Loucy (cell line): Measurements from ENCODE around the gene PSORS1C1.

Experiments
- H2AFZ ChIP-seq: fragments of 200-600 bp; sonication (generic); 2 replicates; pipeline ENCODE4 v1.6.0; 2016; ENCODE audit warnings: antibody characterized with exemption, mild to moderate bottlenecking, low read length, moderate library complexity
- H3F3A ChIP-seq: fragments of 200-600 bp; 2 replicates; pipeline ENCODE4 v1.6.0; 2016; ENCODE audit warnings: antibody characterized with exemption, low read depth, mild to moderate bottlenecking
- H3K27me3 ChIP-seq: fragments of 200-600 bp; sonication (generic); 2 replicates; pipeline ENCODE4 v1.6.1; 2014; ENCODE audit warnings: low read length, mild to moderate bottlenecking; ENCODE audit not compliant: insufficient read depth, poor library complexity, severe bottlenecking
- H3K36me3 ChIP-seq: fragments of 200-600 bp; sonication (generic); 2 replicates; pipeline ENCODE4 v1.6.1; 2016; ENCODE audit warnings: low read length; ENCODE audit not compliant: insufficient read depth
- H3K4me1 ChIP-seq: fragments of 200-600 bp; sonication (generic); 2 replicates; pipeline ENCODE4 v1.5.1; 2014; ENCODE audit warnings: low read length, mild to moderate bottlenecking; ENCODE audit not compliant: insufficient read depth, poor library complexity, severe bottlenecking
- H3K4me2 ChIP-seq: fragments of 200-600 bp; sonication (generic); 2 replicates; pipeline ENCODE4 v1.6.0; 2014; ENCODE audit warnings: antibody characterized with exemption, low read length, low read depth, mild to moderate bottlenecking; ENCODE audit not compliant: poor library complexity, severe bottlenecking
- H3K4me3 ChIP-seq: fragments of 200-600 bp; sonication (generic); 2 replicates; pipeline ENCODE4 v1.5.1; 2014; ENCODE audit warnings: low read length, mild to moderate bottlenecking, mixed read lengths; ENCODE audit not compliant: poor library complexity, severe bottlenecking
- H3K79me2 ChIP-seq: fragments of 200-600 bp; sonication (generic); 2 replicates; pipeline ENCODE4 v1.6.1; 2014; ENCODE audit warnings: low read length; ENCODE audit not compliant: insufficient read depth
- H3K9ac ChIP-seq: fragments of 200-600 bp; sonication (generic); 2 replicates; pipeline ENCODE4 v1.6.0; 2014; ENCODE audit warnings: mild to moderate bottlenecking, low read depth, low read length, moderate library complexity; ENCODE audit not compliant: poor library complexity, severe bottlenecking
- H3K9me2 ChIP-seq: fragments of 200-600 bp; sonication (generic); replicated peaks from 2 replicates; pipeline ENCODE4 v1.6.1; 2016; ENCODE audit warnings: low read depth, low read length, mixed read lengths
- H3K9me3 ChIP-seq: fragments of 200-600 bp; sonication (generic); 2 replicates; pipeline ENCODE4 v1.6.1; 2014; ENCODE audit warnings: mild to moderate bottlenecking, antibody characterized with exemption, low read length, low read depth; ENCODE audit not compliant: insufficient read depth
- H4K20me1 ChIP-seq: fragments of 200-600 bp; sonication (generic); 2 replicates; pipeline ENCODE4 v1.6.0; 2014; ENCODE audit warnings: antibody characterized with exemption, low read length, mild to moderate bottlenecking; ENCODE audit not compliant: insufficient read depth, poor library complexity, severe bottlenecking
- EZH2phosphoT487 ChIP-seq: fragments of 200-600 bp; IDR thresholded peaks from 2 replicates; pipeline ENCODE4 v1.6.1; 2018; ENCODE audit warnings: antibody characterized with exemption, mild to moderate bottlenecking, moderate library complexity, borderline replicate concordance
- TF ChIP-seq, protein P1 (sequence below): fragments of 200-600 bp; sonication (generic); conservative IDR thresholded peaks from 2 replicates; pipeline ENCODE4 v1.5.1; 2014; ENCODE audit warnings: mild to moderate bottlenecking, antibody characterized with exemption, low read length

The PSORS1C1 gene

DNA sequence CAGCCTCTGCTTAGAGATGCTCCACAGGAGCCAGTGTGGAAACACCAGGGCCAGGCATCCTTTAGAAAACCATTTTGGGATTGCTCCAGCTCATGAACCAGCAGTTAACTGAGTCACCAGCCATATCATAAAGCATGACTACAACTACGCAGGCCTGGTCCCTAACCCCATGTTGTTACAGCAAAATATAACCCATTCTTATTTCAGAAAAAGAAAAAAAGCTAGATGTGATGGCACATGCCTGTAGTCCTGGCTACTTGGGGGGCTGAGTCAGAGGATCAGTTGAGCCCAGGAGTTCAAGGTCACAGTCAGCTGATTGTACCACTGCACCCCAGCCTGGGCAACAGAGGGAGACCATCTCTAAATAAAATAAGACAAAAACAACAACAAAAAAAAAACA, 39.1 kb upstream of the PSORS1C1 start:
- no peaks in the 10 kb centered on the region for H4K20me1 ChIP-seq
- H3K4me2 ChIP-seq = no peak overlapping the region
- H3K36me3 ChIP-seq = no peaks in the 10 kb centered on the region
- no peaks in the 10 kb centered on the region for H3K9me3 ChIP-seq
- H3K4me3 ChIP-seq = no peak overlapping the region
- no peak for TF ChIP-seq EZH2phosphoT487
- H2AFZ ChIP-seq = no peak overlapping the region
- H3K79me2 ChIP-seq = no peaks in the 10 kb centered on the region
- H3K9ac ChIP-seq = no peak overlapping the region
- H3K27me3 ChIP-seq = no peaks in the 10 kb centered on the region
- peaks cover 4% of the 10 kb centered on the region for H3K4me1 ChIP-seq
- H3F3A ChIP-seq = no peaks in the 10 kb centered on the region
- no peaks in the 10 kb centered on the region for H3K9me2 ChIP-seq

- Histone ChIP-seq H3K4me2 (no peak overlapping the region), H2AFZ (no peak overlapping the region), H3K79me2 (no peaks in the 10 kb centered on the region), H3K36me3 (no peaks in the 10 kb centered on the region), H3K9me2 (no peaks in the 10 kb centered on the region), H3K27me3 (no peaks in the 10 kb centered on the region), H3K4me1 (peaks cover 4% of the 10 kb centered on the region), H4K20me1 (no peaks in the 10 kb centered on the region), H3K9me3 (no peaks in the 10 kb centered on the region), H3F3A (no peaks in the 10 kb centered on the region), H3K9ac (no peak overlapping the region), H3K4me3 (no peak overlapping the region)
- TF ChIP-seq EZH2phosphoT487 = no peak
Observed at GRCh38 chr6:31076611-31077010, 38.0 kb upstream of the PSORS1C1 start.

DNA sequence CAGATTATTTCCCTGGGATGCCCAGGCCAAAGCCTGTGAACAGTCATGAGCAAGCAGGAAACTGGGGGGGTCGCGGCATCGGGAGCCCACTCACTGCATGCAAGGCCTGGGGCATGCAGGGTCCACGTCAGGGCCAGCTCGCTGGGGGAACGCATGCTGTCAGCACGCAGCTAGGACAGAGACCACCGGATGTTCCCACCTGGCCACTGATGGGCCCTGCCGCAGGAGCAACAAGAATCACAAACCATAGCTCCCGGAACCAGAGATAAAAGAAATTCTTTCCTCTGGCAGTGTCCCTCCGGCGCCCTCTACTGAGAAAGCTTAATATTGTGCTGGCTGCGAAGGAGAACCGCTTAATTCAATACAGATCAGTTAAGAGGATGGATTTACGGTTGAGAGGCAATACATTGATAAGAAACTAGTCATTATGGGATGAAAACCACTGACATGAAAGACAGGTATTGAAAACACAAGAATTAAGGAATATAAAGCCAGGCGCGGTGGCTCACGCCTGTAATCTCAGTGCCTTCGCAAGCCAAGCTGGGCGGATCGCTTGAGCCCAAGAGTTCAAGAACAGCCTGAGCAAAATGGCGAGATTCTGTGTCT, 34.8 kb upstream of the PSORS1C1 start:
- Histone ChIP-seq H3K36me3 (no peaks in the 10 kb centered on the region), H3K27me3 (no peaks in the 10 kb centered on the region), H3K4me3 (peak overlapping the region; percentile 62), H3F3A (no peaks in the 10 kb centered on the region), H2AFZ (peak overlapping the region; percentile 95), H3K9me3 (no peaks in the 10 kb centered on the region), H3K9me2 (no peaks in the 10 kb centered on the region), H3K4me1 (peaks cover 4% of the 10 kb centered on the region), H3K79me2 (no peaks in the 10 kb centered on the region), H4K20me1 (no peaks in the 10 kb centered on the region), H3K9ac (peak overlapping the region; percentile 51), H3K4me2 (peak overlapping the region; percentile 66)
- TF ChIP-seq EZH2phosphoT487 = no peak
- TF ChIP-seq, protein P1, sequence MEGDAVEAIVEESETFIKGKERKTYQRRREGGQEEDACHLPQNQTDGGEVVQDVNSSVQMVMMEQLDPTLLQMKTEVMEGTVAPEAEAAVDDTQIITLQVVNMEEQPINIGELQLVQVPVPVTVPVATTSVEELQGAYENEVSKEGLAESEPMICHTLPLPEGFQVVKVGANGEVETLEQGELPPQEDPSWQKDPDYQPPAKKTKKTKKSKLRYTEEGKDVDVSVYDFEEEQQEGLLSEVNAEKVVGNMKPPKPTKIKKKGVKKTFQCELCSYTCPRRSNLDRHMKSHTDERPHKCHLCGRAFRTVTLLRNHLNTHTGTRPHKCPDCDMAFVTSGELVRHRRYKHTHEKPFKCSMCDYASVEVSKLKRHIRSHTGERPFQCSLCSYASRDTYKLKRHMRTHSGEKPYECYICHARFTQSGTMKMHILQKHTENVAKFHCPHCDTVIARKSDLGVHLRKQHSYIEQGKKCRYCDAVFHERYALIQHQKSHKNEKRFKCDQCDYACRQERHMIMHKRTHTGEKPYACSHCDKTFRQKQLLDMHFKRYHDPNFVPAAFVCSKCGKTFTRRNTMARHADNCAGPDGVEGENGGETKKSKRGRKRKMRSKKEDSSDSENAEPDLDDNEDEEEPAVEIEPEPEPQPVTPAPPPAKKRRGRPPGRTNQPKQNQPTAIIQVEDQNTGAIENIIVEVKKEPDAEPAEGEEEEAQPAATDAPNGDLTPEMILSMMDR = peak; percentile 89

- Histone ChIP-seq H2AFZ (no peak overlapping the region), H3K9me2 (no peaks in the 10 kb centered on the region), H4K20me1 (no peaks in the 10 kb centered on the region), H3K4me1 (peaks cover 9% of the 10 kb centered on the region), H3K9me3 (no peaks in the 10 kb centered on the region), H3K4me3 (no peak overlapping the region), H3K9ac (no peak overlapping the region), H3K79me2 (no peaks in the 10 kb centered on the region), H3K27me3 (no peaks in the 10 kb centered on the region), H3K36me3 (no peaks in the 10 kb centered on the region), H3F3A (no peaks in the 10 kb centered on the region), H3K4me2 (no peak overlapping the region)
- no peak for TF ChIP-seq EZH2phosphoT487
- TF ChIP-seq, protein P1 = no peak
Observed at GRCh38 chr6:31081872-31082271, 32.7 kb upstream of the PSORS1C1 start.
